Measurements from ENCODE around the gene RPL10A. TPM values are rescaled to one million over a fixed set of nuclear protein-coding genes. Genes with fewer than 3 reads are reported as not detected.

The RPL10A gene
- total RNA-seq, 2 experiments from 2014 or later, result 1,581 to 2,643 TPM

DNA sequence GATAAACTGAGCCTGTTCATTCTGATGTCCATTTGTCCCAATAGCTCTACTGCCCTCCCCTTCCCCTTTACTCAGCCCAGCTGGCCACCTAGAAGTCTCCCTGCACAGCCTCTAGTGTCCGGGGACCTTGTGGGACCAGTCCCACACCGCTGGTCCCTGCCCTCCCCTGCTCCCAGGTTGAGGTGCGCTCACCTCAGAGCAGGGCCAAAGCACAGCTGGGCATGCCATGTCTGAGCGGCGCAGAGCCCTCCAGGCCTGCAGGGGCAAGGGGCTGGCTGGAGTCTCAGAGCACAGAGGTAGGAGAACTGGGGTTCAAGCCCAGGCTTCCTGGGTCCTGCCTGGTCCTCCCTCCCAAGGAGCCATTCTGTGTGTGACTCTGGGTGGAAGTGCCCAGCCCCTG lies 40.8 kb upstream of the RPL10A start:
- H3K36me3 ChIP-seq (ENCODE audit: insufficient read depth, low read length), result peaks cover 12% of the 10 kb centered on the region
- no TSS peak for BruUV-seq (replicated peaks)
- no peaks in the 10 kb centered on the region for H3K79me2 ChIP-seq (ENCODE audit: insufficient read depth, low read depth, low read length)
- H3K9me2 ChIP-seq (ENCODE audit: insufficient read depth, low read length), result no peaks in the 10 kb centered on the region
- H3K4me3 ChIP-seq (ENCODE audit: low read depth, low read length, poor library complexity, severe bottlenecking), result no peak overlapping the region
- intact Hi-C loops (cut with micrococcal nuclease; ENCODE audit: unreplicated experiment), result no loop called here
- peaks cover 5% of the 10 kb centered on the region; the same call in 1 of the 2 replicates for H3K9me3 ChIP-seq (ENCODE audit: low read length)
- ChIA-PET CTCF (ENCODE audit: unreplicated experiment) (no interaction called here), POLR2A (no interaction called here)
- H3K4me2 ChIP-seq (ENCODE audit: low read length), result no peak overlapping the region
- no peaks in the 10 kb centered on the region for H4K20me1 ChIP-seq (ENCODE audit: insufficient read depth, low read length)
- DNase-seq (ENCODE audit: low spot score), result no peak
- no peak overlapping the region for H2AFZ ChIP-seq (ENCODE audit: low read length)
- H3K4me1 ChIP-seq (ENCODE audit: insufficient read depth, low read length, poor library complexity, severe bottlenecking), result peaks cover 17% of the 10 kb centered on the region
- no peak for TF ChIP-seq EZH2phosphoT487 (IDR thresholded peaks at IDR 0.05; ENCODE audit: borderline replicate concordance, low read depth, low read length)
- TF ChIP-seq, protein P1, sequence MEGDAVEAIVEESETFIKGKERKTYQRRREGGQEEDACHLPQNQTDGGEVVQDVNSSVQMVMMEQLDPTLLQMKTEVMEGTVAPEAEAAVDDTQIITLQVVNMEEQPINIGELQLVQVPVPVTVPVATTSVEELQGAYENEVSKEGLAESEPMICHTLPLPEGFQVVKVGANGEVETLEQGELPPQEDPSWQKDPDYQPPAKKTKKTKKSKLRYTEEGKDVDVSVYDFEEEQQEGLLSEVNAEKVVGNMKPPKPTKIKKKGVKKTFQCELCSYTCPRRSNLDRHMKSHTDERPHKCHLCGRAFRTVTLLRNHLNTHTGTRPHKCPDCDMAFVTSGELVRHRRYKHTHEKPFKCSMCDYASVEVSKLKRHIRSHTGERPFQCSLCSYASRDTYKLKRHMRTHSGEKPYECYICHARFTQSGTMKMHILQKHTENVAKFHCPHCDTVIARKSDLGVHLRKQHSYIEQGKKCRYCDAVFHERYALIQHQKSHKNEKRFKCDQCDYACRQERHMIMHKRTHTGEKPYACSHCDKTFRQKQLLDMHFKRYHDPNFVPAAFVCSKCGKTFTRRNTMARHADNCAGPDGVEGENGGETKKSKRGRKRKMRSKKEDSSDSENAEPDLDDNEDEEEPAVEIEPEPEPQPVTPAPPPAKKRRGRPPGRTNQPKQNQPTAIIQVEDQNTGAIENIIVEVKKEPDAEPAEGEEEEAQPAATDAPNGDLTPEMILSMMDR (conservative IDR thresholded peaks at IDR 0.05; ENCODE audit: low read length), result no peak
- H3K27ac ChIP-seq (ENCODE audit: low read depth, low read length, poor library complexity, severe bottlenecking), result no peak overlapping the region

DNA sequence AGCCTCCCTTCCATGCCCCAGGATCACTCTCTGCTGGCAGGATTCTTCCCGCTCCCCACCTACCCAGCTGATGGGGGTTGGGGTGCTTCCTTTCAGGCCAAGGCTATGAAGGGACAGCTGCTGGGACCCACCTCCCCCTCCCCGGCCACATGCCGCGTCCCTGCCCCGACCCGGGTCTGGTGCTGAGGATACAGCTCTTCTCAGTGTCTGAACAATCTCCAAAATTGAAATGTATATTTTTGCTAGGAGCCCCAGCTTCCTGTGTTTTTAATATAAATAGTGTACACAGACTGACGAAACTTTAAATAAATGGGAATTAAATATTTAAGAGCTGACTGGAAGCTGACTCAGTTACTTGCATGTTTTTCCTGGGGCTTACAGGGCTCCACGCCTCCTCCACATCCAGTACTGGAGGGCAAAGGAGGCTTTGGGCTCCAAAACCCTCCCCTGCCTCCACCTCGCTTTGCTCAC lies 40.3 kb upstream of the RPL10A start:
- POLR2A ChIA-PET, result no interaction called here

More for the DNA sequence above, 40.3 kb upstream of the RPL10A start:
- BruUV-seq (replicated peaks), result no TSS peak
- no peak for TF ChIP-seq EZH2phosphoT487 (IDR thresholded peaks at IDR 0.05; ENCODE audit: borderline replicate concordance, low read depth, low read length)
- TF ChIP-seq, protein P1 (conservative IDR thresholded peaks at IDR 0.05; ENCODE audit: low read length), result no peak
- CTCF ChIA-PET (ENCODE audit: unreplicated experiment), result no interaction called here
- H4K20me1 ChIP-seq (ENCODE audit: insufficient read depth, low read length), result no peaks in the 10 kb centered on the region
- H3K4me2 ChIP-seq (ENCODE audit: low read length), result no peak overlapping the region
- intact Hi-C loops (cut with micrococcal nuclease; ENCODE audit: unreplicated experiment), result no loop called here
- H3K4me3 ChIP-seq (ENCODE audit: low read depth, low read length, poor library complexity, severe bottlenecking), result no peak overlapping the region
- H2AFZ ChIP-seq (ENCODE audit: low read length), result no peak overlapping the region
- peaks cover 12% of the 10 kb centered on the region for H3K36me3 ChIP-seq (ENCODE audit: insufficient read depth, low read length)
- H3K79me2 ChIP-seq (ENCODE audit: insufficient read depth, low read depth, low read length), result no peaks in the 10 kb centered on the region
- H3K9me2 ChIP-seq (ENCODE audit: insufficient read depth, low read length), result no peaks in the 10 kb centered on the region
- H3K4me1 ChIP-seq (ENCODE audit: insufficient read depth, low read length, poor library complexity, severe bottlenecking), result peaks cover 17% of the 10 kb centered on the region
- no peak for DNase-seq (ENCODE audit: low spot score)
- H3K27ac ChIP-seq (ENCODE audit: low read depth, low read length, poor library complexity, severe bottlenecking), result no peak overlapping the region
- peaks cover 5% of the 10 kb centered on the region; the same call in 1 of the 2 replicates for H3K9me3 ChIP-seq (ENCODE audit: low read length)
